ENCODE data around the gene WEE1.
A peak's percentile ranks its signal among the peaks of the same experiment; 100 is the strongest.

The WEE1 gene

DNA sequence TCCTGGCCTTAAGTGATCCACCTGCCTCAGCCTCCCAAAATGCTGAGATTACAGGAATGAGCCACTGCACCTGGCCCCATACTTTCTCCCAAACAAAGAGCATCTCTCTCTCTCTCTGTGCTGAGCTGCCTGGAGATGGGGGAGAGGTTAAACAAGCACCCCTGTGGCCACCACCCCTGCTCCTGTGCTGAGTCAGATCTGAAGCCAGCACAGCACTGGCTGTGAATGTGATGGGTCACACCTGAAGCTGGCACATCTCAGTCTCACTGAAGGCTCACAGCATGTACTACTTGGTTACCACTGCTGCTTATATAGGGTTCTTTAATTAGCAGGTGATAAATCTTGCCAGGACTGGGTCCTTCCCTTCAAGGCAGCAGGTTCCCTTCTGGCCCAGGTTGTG, 10.8 kb upstream of the WEE1 start:
- H3K27ac Mint-ChIP-seq, result no peak overlapping the region
- H3K4me3 Mint-ChIP-seq, result no peak overlapping the region
- TF ChIP-seq, protein P1, sequence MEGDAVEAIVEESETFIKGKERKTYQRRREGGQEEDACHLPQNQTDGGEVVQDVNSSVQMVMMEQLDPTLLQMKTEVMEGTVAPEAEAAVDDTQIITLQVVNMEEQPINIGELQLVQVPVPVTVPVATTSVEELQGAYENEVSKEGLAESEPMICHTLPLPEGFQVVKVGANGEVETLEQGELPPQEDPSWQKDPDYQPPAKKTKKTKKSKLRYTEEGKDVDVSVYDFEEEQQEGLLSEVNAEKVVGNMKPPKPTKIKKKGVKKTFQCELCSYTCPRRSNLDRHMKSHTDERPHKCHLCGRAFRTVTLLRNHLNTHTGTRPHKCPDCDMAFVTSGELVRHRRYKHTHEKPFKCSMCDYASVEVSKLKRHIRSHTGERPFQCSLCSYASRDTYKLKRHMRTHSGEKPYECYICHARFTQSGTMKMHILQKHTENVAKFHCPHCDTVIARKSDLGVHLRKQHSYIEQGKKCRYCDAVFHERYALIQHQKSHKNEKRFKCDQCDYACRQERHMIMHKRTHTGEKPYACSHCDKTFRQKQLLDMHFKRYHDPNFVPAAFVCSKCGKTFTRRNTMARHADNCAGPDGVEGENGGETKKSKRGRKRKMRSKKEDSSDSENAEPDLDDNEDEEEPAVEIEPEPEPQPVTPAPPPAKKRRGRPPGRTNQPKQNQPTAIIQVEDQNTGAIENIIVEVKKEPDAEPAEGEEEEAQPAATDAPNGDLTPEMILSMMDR (IDR thresholded peaks at IDR 0.05; ENCODE audit: unreplicated experiment in 3 of 3), result no peak
- H3K36me3 Mint-ChIP-seq (ENCODE audit: low read depth), result peaks cover 20% of the 10 kb centered on the region
- no peaks in the 10 kb centered on the region for H3K27me3 Mint-ChIP-seq (ENCODE audit: low read depth)
- H3K9me3 Mint-ChIP-seq, result peaks cover 27% of the 10 kb centered on the region
- peaks cover 17% of the 10 kb centered on the region for H3K4me1 Mint-ChIP-seq

DNA sequence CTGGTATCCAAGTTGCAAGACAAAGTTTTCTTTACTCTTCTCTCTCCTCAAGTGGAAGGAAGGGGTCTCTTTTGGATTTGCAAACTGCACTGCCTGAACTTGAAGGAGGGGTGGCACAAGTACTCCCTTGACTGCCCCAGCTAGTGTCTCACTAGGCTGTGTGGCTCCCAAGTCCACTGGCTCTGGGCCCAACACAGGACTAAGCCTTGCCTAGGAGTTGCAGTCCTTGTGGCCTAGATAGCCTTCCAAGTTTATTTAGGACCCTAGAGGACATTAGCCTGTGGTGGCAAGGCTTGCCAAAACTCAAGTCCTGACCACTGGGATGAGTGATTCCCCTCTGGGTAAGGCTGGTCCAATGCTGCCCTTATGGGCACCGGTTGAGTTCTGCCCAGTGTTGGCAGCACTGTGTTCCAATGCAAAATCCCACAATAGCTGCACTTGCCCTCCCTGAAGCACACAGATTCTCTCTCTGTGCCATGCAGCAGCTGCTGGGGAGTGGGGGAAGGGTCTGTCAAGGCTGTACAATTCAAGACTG, 10.2 kb upstream of the WEE1 start:
- Mint-ChIP-seq H3K4me3 (no peak overlapping the region), H3K36me3 (ENCODE audit: low read depth) (peaks cover 20% of the 10 kb centered on the region), H3K4me1 (peaks cover 22% of the 10 kb centered on the region), H3K27me3 (ENCODE audit: low read depth) (no peaks in the 10 kb centered on the region), H3K9me3 (peaks cover 27% of the 10 kb centered on the region), H3K27ac (peak overlapping the region in 1 of 3 experiments; percentile 42)
- TF ChIP-seq, protein P1 (IDR thresholded peaks at IDR 0.05; ENCODE audit: unreplicated experiment in 3 of 3), result no peak

DNA sequence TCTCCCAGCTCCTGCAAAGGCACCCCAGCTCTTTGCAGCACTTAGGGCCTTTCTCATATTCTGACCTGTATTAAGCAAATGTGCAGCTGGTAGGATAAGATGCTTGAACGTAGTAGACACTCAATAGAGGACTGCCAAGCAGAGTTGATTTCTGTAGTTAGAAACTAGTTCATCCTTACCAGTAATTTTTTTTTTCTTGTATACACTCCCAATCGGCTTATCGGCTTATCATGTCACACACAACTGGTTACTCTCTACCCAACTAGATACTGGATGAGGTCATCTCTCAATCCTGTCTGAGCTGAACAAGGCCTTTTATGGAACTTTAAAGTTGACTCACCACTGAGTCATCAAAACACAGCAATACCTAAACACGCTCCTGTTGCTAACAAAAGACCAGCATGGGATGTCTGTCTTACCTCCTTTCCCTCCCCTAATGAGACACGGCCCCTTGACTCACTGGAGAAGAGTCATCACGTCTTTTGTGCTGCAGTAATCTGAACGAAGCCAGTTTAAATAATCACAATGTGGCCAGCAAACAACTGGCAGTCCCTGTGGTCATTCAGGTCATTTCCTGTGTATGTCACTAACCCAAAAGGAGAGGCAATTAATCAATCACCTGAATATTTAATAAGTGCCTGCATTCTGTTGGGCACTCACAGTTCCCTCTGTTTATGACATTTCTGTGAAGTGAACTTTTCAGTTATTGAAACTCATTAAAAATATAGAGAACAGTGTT, 7.5 kb upstream of the WEE1 start:
- peak overlapping the region; percentile 82 to 94 (median 89) for H3K27ac Mint-ChIP-seq
- H3K4me1 Mint-ChIP-seq, result peaks cover 46% of the 10 kb centered on the region
- peaks cover 14% of the 10 kb centered on the region for H3K9me3 Mint-ChIP-seq
- peak overlapping the region in 1 of 3 experiments; percentile 19 for H3K4me3 Mint-ChIP-seq
- peaks cover 15% of the 10 kb centered on the region for H3K36me3 Mint-ChIP-seq (ENCODE audit: low read depth)
- H3K27me3 Mint-ChIP-seq (ENCODE audit: low read depth), result peaks cover 4% of the 10 kb centered on the region
- TF ChIP-seq, protein P1 (IDR thresholded peaks at IDR 0.05; ENCODE audit: unreplicated experiment in 3 of 3), result no peak

DNA sequence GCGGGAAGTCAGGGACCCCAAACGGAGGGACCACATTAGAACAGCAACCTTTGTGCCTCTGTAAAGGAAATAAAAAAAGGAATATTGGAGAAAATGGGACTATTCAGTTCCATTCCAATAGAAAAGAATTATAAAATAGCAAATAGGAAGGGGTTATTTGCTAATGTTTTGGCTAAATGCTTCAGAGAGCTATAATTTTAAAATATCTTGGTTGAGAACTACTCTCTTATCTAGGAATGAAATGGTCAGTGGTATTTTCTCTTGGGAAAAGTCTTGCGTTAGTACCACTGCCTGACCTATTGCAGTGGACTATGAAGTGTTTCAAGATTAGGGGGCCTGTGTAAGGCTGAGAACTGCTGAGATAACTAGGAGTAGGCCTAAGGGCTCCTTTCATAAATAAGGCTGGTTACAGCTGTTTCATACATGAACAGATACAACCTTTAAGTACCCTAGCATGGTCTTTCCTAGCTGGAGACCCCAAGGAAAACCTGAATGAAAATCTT, 6.9 kb upstream of the WEE1 start:
- H3K4me1 Mint-ChIP-seq, result peaks cover 49% of the 10 kb centered on the region
- no peak overlapping the region for H3K4me3 Mint-ChIP-seq
- peaks cover 9% of the 10 kb centered on the region for H3K36me3 Mint-ChIP-seq (ENCODE audit: low read depth)
- H3K27me3 Mint-ChIP-seq (ENCODE audit: low read depth), result peaks cover 4% of the 10 kb centered on the region
- TF ChIP-seq, protein P1 (IDR thresholded peaks at IDR 0.05; ENCODE audit: unreplicated experiment in 3 of 3), result no peak
- peak overlapping the region; percentile 82 to 94 (median 89) for H3K27ac Mint-ChIP-seq
- peaks cover 7% of the 10 kb centered on the region for H3K9me3 Mint-ChIP-seq

DNA sequence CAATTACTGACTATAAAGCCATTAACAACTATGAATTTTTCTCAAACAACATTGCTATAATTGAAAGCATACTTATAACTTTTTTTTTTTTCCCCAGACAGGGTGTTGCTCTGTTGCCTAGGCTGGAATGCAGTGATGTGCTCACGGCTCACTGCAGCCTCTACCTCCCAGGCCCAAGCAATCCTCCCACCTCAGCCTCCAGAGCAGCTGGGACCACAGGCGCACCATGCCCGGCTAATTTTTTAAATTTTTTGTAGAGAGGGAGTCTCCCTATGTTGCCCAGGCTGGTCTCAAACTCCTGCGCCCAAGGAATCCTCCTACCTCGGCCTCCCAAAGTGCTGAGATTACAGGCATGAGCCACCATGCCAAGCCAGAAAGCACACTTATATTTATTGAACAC, 6.1 kb upstream of the WEE1 start:
- Mint-ChIP-seq H3K4me1 (peaks cover 56% of the 10 kb centered on the region), H3K27ac (peak overlapping the region; percentile 82 to 98 (median 89)), H3K27me3 (ENCODE audit: low read depth) (peaks cover 4% of the 10 kb centered on the region), H3K9me3 (peaks cover under 1% of the 10 kb centered on the region), H3K4me3 (no peak overlapping the region), H3K36me3 (ENCODE audit: low read depth) (peaks cover 1% of the 10 kb centered on the region)
- TF ChIP-seq, protein P1 (IDR thresholded peaks at IDR 0.05; ENCODE audit: unreplicated experiment in 3 of 3), result no peak
